ENCODE data around the gene KCNK2. TPM values are rescaled to one million over a fixed set of nuclear protein-coding genes. Genes with fewer than 3 reads are reported as not detected.
A peak's percentile ranks its signal among the peaks of the same experiment; 100 is the strongest.

Gene KCNK2
- total RNA-seq, 6 experiments from 2014 or later = 0.06 to 0.31 (median 0.12) TPM; not detected in 3

- DNase-seq (no peak), ATAC-seq (no peak)
- no peak for TF ChIP-seq POLR2A (IDR thresholded peaks at IDR 0.05)
- no peak overlapping the region for H3K4me3 ChIP-seq
- no peaks in the 10 kb centered on the region for H3K9me3 ChIP-seq
- 38% methylated on average over 1 of the region's 1 CpG for WGBS (ENCODE audit: insufficient coverage, low coverage, low lambda C conversion rate, missing lambda C conversion rate)
- intact Hi-C loops (cut with DNase I) = no loop called here
- no peaks in the 10 kb centered on the region for H3K4me1 ChIP-seq
- no peaks in the 10 kb centered on the region for H3K36me3 ChIP-seq
- no peaks in the 10 kb centered on the region for H3K27me3 ChIP-seq
- no peak overlapping the region for H3K27ac ChIP-seq
Measured at GRCh38 chr1:215071078-215071477, 11.5 kb upstream of the KCNK2 start.

- Histone ChIP-seq H3K4me3 (no peak overlapping the region), H3K4me1 (no peaks in the 10 kb centered on the region), H3K9me3 (no peaks in the 10 kb centered on the region), H3K36me3 (no peaks in the 10 kb centered on the region), H3K27ac (no peak overlapping the region), H3K27me3 (no peaks in the 10 kb centered on the region)
- TF ChIP-seq POLR2A (IDR thresholded peaks at IDR 0.05) = no peak
- TF ChIP-seq CTCF (IDR thresholded peaks at IDR 0.05) = peak; percentile 46 to 56 (median 48)
- intact Hi-C loops (cut with DNase I) = no loop called here
- 31% methylated on average over 1 of the region's 1 CpG for WGBS (ENCODE audit: insufficient coverage, low coverage, low lambda C conversion rate, missing lambda C conversion rate)
- peak in 1 of 3 donors; percentile 27 for DNase-seq
- peak; percentile 78 to 86 (median 82) for ATAC-seq
Measured at GRCh38 chr1:215076322-215076721, 6.2 kb upstream of the KCNK2 start.

- TF ChIP-seq POLR2A (IDR thresholded peaks at IDR 0.05) (no peak), CTCF (IDR thresholded peaks at IDR 0.05) (no peak)
- no peaks in the 10 kb centered on the region for H3K9me3 ChIP-seq
- 47% methylated on average over 2 of the region's 2 CpGs for WGBS (ENCODE audit: insufficient coverage, low coverage, low lambda C conversion rate, missing lambda C conversion rate)
- ATAC-seq (no peak), DNase-seq (no peak)
- peaks cover 0 to 7% (median 0%) of the 10 kb centered on the region in 4 donors for H3K4me1 ChIP-seq
- no peaks in the 10 kb centered on the region for H3K36me3 ChIP-seq
- no peak overlapping the region for H3K27ac ChIP-seq
- intact Hi-C loops (cut with DNase I) = no loop called here
- peaks cover 0 to 8% of the 10 kb centered on the region in 2 donors for H3K27me3 ChIP-seq
- H3K4me3 ChIP-seq = no peak overlapping the region
Measured at GRCh38 chr1:215079456-215079855, 3.1 kb upstream of the KCNK2 start.

- Histone ChIP-seq H3K9me3 (no peaks in the 10 kb centered on the region), H3K27me3 (peaks cover 0 to 13% of the 10 kb centered on the region in 2 donors), H3K4me1 (peaks cover 0 to 7% (median 0%) of the 10 kb centered on the region in 4 donors), H3K27ac (no peak overlapping the region), H3K36me3 (no peaks in the 10 kb centered on the region), H3K4me3 (no peak overlapping the region)
- WGBS (ENCODE audit: insufficient coverage, low coverage, low lambda C conversion rate, missing lambda C conversion rate) = 4% methylated on average over 12 of the region's 44 CpGs
- peak in 1 of 4 donors; percentile 24 for ATAC-seq
- TF ChIP-seq POLR2A (IDR thresholded peaks at IDR 0.05) = no peak
- no peak for TF ChIP-seq CTCF (IDR thresholded peaks at IDR 0.05)
- no peak for DNase-seq
- intact Hi-C loops (cut with DNase I) = no loop called here
Measured at GRCh38 chr1:215081661-215082531, 641 bp upstream of the KCNK2 start.

- TF ChIP-seq POLR2A (IDR thresholded peaks at IDR 0.05) (no peak), CTCF (IDR thresholded peaks at IDR 0.05) (no peak)
Measured at GRCh38 chr1:215083383-215083961, 935 bp downstream of the KCNK2 start.

More at GRCh38 chr1:215083383-215083961, 935 bp downstream of the KCNK2 start:
- peaks cover 0 to 14% of the 10 kb centered on the region in 2 donors for H3K27me3 ChIP-seq
- H3K9me3 ChIP-seq = no peaks in the 10 kb centered on the region
- H3K36me3 ChIP-seq = no peaks in the 10 kb centered on the region
- H3K27ac ChIP-seq = no peak overlapping the region
- peak overlapping the region in 1 of 3 donors; percentile 31 for H3K4me3 ChIP-seq
- peaks cover 0 to 7% (median 0%) of the 10 kb centered on the region in 4 donors for H3K4me1 ChIP-seq
- ATAC-seq = no peak
- DNase-seq = no peak
- WGBS (ENCODE audit: insufficient coverage, low coverage, low lambda C conversion rate, missing lambda C conversion rate) = 2% methylated on average over 16 of the region's 25 CpGs
- intact Hi-C loops (cut with DNase I) = no loop called here
